WERI-Rb-1 (cell line): ENCODE measurements around the gene ANGEL2.
"Not testable (repeated sequence)": the region's sequence is repeated elsewhere in the genome, so short reads cannot be mapped to it uniquely, and the experiment has no call there.

Experiments
- DNase-seq: peaks from one replicate; pipeline ENCODE4 v3.0.0-alpha.2; 2020
- H3K27ac ChIP-seq: fragments of 250-450 bp; sonication (Bioruptor Pico); 2 replicates; pipeline ENCODE4 v1.5.1; 2020; ENCODE audit warnings: mild to moderate bottlenecking, moderate library complexity
- H3K27me3 ChIP-seq: fragments of 250-450 bp; sonication (Bioruptor Pico); 2 replicates; pipeline ENCODE4 v1.5.1; 2021; ENCODE audit warnings: mild to moderate bottlenecking, low read depth, moderate library complexity; ENCODE audit not compliant: insufficient read depth, severe bottlenecking
- H3K36me3 ChIP-seq: fragments of 250-450 bp; sonication (Bioruptor Pico); 2 replicates; pipeline ENCODE4 v1.5.1; 2020; ENCODE audit warnings: mild to moderate bottlenecking, moderate library complexity
- H3K4me3 ChIP-seq: 2 replicates; pipeline ENCODE4 v1.5.1; 2011; ENCODE audit warnings: low read depth, mild to moderate bottlenecking, control low read depth, low read length
- H3K9me3 ChIP-seq: fragments of 250-450 bp; sonication (Bioruptor Pico); 2 replicates; pipeline ENCODE4 v1.5.1; 2021; ENCODE audit warnings: mild to moderate bottlenecking, moderate library complexity; ENCODE audit not compliant: severe bottlenecking
- TF ChIP-seq, protein P1 (sequence below): IDR thresholded peaks from 2 replicates; pipeline ENCODE4 v1.5.1; 2011; ENCODE audit warnings: low read depth, mild to moderate bottlenecking, control low read depth, inconsistent platforms, low read length

The ANGEL2 gene

GRCh38 chr1:213008564-213008963 lies 7.1 kb downstream of the ANGEL2 start:
- H3K27ac ChIP-seq: no peak overlapping the region
- H3K36me3 ChIP-seq: peaks cover 37% of the 10 kb centered on the region
- DNase-seq: no peak

DNA sequence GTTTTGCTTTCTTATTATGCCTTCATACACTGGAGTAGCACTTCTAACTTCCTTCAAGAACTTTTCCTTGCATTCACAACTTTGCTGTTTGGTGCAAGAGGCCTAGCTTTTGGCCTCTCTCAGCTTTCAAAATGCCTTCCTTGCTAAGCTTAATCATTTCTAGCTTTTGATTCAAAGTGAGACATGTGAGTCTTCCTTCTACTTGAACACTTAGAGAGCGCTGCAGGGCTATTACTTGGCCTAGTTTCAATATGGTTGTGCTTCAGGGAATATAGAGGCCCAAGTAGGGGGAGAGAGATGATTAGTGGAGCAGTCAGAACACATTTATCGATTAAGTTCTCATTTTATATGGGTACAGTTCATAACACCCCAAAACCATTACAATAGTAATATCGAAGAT lies 12.4 kb downstream of the ANGEL2 start:
- H3K4me3 ChIP-seq: no peak overlapping the region
- H3K27ac ChIP-seq: no peak overlapping the region
- no peaks in the 10 kb centered on the region for H3K9me3 ChIP-seq
- no peak for DNase-seq
- H3K27me3 ChIP-seq: no peaks in the 10 kb centered on the region
- TF ChIP-seq, protein P1, sequence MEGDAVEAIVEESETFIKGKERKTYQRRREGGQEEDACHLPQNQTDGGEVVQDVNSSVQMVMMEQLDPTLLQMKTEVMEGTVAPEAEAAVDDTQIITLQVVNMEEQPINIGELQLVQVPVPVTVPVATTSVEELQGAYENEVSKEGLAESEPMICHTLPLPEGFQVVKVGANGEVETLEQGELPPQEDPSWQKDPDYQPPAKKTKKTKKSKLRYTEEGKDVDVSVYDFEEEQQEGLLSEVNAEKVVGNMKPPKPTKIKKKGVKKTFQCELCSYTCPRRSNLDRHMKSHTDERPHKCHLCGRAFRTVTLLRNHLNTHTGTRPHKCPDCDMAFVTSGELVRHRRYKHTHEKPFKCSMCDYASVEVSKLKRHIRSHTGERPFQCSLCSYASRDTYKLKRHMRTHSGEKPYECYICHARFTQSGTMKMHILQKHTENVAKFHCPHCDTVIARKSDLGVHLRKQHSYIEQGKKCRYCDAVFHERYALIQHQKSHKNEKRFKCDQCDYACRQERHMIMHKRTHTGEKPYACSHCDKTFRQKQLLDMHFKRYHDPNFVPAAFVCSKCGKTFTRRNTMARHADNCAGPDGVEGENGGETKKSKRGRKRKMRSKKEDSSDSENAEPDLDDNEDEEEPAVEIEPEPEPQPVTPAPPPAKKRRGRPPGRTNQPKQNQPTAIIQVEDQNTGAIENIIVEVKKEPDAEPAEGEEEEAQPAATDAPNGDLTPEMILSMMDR: no peak
- H3K36me3 ChIP-seq: peaks cover 39% of the 10 kb centered on the region

More at GRCh38 chr1:213008564-213008963, 7.1 kb downstream of the ANGEL2 start:
- Histone ChIP-seq H3K4me3 (no peak overlapping the region), H3K9me3 (no peaks in the 10 kb centered on the region), H3K27me3 (no peaks in the 10 kb centered on the region)
- TF ChIP-seq, protein P1: no peak

- H3K4me3 ChIP-seq: no peak overlapping the region
- TF ChIP-seq, protein P1: no peak
- DNase-seq: no peak
- H3K27me3 ChIP-seq: no peaks in the 10 kb centered on the region
- H3K27ac ChIP-seq: no peak overlapping the region
- no peaks in the 10 kb centered on the region for H3K9me3 ChIP-seq
- peaks cover 33% of the 10 kb centered on the region for H3K36me3 ChIP-seq
Observed at GRCh38 chr1:212994926-212995325, 20.7 kb downstream of the ANGEL2 start.

- not testable (repeated sequence) for H3K4me3 ChIP-seq, DNase-seq, H3K9me3 ChIP-seq, H3K27me3 ChIP-seq, H3K27ac ChIP-seq
- peaks cover 28% of the 10 kb centered on the region for H3K36me3 ChIP-seq
Observed at GRCh38 chr1:212993960-212994359, 21.7 kb downstream of the ANGEL2 start.

DNA sequence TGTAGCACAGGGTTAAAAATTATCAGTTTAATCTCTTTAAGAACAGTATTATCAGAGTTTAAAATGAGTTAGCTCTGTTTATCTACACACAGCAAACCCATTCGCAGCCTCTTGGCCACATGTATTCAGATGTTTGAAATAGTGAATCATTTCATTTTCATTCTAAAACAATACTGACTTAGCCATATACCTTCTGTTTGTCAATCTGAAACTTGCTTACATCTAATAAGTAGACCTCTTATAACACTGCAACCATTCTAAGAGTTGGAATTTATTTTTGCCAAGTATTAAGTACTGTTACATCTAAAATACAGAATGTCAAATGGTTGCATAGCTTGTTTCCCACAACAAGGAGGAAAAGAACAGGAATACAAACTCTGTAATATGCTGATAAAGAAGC lies 25.4 kb downstream of the ANGEL2 start:
- TF ChIP-seq, protein P1: no peak
- no peak for DNase-seq

DNA sequence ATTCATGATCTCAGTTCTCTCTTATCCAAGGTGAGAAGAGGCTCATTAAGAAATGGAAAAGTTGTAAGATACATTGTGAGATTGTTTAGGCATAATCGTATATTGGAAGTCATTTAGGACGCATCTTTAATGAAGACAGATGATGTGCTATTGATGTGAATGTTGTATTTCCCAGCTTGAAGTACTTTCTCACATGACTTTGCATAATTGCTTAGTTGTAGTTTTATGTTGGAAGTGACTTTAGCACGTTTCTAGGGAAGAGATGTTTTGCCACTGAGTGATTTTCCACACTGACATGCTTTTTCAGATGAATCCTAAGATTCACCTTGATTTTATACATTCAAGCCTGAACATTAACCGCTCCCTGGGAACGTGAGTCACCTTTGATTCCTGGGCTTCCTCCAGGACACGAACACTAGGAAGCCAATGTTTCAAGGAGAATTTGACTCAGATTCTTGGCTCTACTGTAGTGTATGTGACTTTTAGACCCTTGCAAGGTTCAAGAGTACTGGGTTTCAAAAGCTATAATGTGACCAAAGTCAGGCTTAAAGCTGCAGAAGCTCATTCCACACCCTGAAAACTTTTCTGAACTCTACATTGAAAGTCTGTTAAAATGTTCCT lies 27.9 kb downstream of the ANGEL2 start:
- Histone ChIP-seq H3K36me3 (peaks cover 8% of the 10 kb centered on the region), H3K27me3 (no peaks in the 10 kb centered on the region), H3K9me3 (no peaks in the 10 kb centered on the region), H3K4me3 (no peak overlapping the region), H3K27ac (no peak overlapping the region)
- DNase-seq: no peak
- TF ChIP-seq, protein P1: no peak

More for the DNA sequence above, 25.4 kb downstream of the ANGEL2 start:
- peaks cover 16% of the 10 kb centered on the region for H3K36me3 ChIP-seq
- no peaks in the 10 kb centered on the region for H3K27me3 ChIP-seq
- H3K4me3 ChIP-seq: no peak overlapping the region
- no peaks in the 10 kb centered on the region for H3K9me3 ChIP-seq
- H3K27ac ChIP-seq: no peak overlapping the region
